Cardiac muscle cell (in vitro differentiated cells and primary cell): Measurements from ENCODE around the gene DRC3. TPM values are rescaled to one million over a fixed set of nuclear protein-coding genes. Genes with fewer than 3 reads are reported as not detected.

ENCODE experiments used
- DNase-seq, 2 donors: peaks; one replicate each; pipeline versions ENCODE4 v3.0.0 to v3.0.0-alpha.2; 2010 to 2017; ENCODE audit warnings: low read depth in 1 of 2, low spot score in 1 of 2
- H3K27ac ChIP-seq: fragments of 200-600 bp; sonication (generic); 2 replicates; pipeline ENCODE4 v1.5.1; 2016
- H3K27me3 ChIP-seq: fragments of 200-600 bp; sonication (generic); 2 replicates; pipeline ENCODE4 v1.6.0; 2016; ENCODE audit warnings: control low read depth
- H3K36me3 ChIP-seq: fragments of 200-600 bp; sonication (generic); 2 replicates; pipeline ENCODE4 v1.5.1; 2016; ENCODE audit warnings: control low read depth
- H3K4me1 ChIP-seq: fragments of 200-600 bp; sonication (generic); 2 replicates; pipeline ENCODE4 v1.8.1; 2017; ENCODE audit warnings: low read depth, mild to moderate bottlenecking, mixed run types
- H3K4me3 ChIP-seq: fragments of 200-600 bp; sonication (generic); 2 replicates; pipeline ENCODE4 v1.5.1; 2016; ENCODE audit warnings: mild to moderate bottlenecking
- H3K9me3 ChIP-seq: fragments of 200-600 bp; sonication (generic); 2 replicates; pipeline ENCODE4 v1.5.1; 2017; ENCODE audit warnings: low read depth, mild to moderate bottlenecking, control low read depth
- polyA plus RNA-seq: library from polyadenylated mRNA; unstranded; fragments of >200 nt; fragmentation: Nextera tagmentation; extraction: Ambion mirVana; gene quantifications from 2 replicates; pipeline ENCODE4 v1.2.1, GENCODE V29; 2016
- total RNA-seq: library from RNA; depleted of rRNA; stranded (reverse); fragments of >200 nt; gene quantifications from 2 replicates; pipeline ENCODE4 v1.2.3, GENCODE V29; 2016
- TF ChIP-seq, protein P1 (sequence below): IDR thresholded peaks from 2 replicates; pipeline ENCODE4 v1.5.1; 2012; ENCODE audit warnings: low read depth, mild to moderate bottlenecking, low read length

DRC3 gene
- total and polyA plus RNA-seq, 2 experiments from 2014 or later: 0.21 to 4.1 TPM

DNA sequence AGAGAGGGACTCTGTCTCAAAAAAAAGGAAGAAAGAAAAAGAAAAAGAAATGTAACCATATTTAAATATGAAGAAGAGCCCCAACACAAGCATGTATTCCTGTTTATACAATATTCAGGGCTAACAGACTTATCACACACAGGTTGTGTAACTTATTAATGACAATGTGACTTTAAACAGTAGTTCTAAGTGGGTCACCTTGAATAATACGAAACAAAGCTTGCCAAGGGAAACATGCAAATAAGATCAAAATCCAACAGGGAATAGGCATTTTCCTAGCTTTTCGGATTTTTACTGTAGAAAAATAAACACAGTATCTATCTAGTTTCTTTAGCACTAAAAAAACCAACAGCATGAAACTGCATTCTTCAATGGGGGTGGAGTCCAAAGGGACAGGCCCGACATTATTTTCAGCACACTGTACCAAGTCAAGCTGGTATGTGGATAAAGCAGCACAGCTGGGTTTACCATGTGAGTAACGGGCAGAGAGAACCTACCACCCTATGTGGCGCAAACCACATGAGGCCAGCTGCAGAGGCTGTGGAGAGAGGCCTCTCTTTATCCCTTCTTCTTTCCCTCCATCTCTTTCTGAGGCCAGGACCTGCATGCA, 45.7 kb upstream of the DRC3 start:
- TF ChIP-seq, protein P1, sequence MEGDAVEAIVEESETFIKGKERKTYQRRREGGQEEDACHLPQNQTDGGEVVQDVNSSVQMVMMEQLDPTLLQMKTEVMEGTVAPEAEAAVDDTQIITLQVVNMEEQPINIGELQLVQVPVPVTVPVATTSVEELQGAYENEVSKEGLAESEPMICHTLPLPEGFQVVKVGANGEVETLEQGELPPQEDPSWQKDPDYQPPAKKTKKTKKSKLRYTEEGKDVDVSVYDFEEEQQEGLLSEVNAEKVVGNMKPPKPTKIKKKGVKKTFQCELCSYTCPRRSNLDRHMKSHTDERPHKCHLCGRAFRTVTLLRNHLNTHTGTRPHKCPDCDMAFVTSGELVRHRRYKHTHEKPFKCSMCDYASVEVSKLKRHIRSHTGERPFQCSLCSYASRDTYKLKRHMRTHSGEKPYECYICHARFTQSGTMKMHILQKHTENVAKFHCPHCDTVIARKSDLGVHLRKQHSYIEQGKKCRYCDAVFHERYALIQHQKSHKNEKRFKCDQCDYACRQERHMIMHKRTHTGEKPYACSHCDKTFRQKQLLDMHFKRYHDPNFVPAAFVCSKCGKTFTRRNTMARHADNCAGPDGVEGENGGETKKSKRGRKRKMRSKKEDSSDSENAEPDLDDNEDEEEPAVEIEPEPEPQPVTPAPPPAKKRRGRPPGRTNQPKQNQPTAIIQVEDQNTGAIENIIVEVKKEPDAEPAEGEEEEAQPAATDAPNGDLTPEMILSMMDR: no peak
- peaks cover 21% of the 10 kb centered on the region for H3K4me1 ChIP-seq
- no peaks in the 10 kb centered on the region for H3K27me3 ChIP-seq
- H3K4me3 ChIP-seq: no peak overlapping the region
- H3K9me3 ChIP-seq: no peaks in the 10 kb centered on the region
- H3K27ac ChIP-seq: no peak overlapping the region
- no peak for DNase-seq
- H3K36me3 ChIP-seq: no peaks in the 10 kb centered on the region

DNA sequence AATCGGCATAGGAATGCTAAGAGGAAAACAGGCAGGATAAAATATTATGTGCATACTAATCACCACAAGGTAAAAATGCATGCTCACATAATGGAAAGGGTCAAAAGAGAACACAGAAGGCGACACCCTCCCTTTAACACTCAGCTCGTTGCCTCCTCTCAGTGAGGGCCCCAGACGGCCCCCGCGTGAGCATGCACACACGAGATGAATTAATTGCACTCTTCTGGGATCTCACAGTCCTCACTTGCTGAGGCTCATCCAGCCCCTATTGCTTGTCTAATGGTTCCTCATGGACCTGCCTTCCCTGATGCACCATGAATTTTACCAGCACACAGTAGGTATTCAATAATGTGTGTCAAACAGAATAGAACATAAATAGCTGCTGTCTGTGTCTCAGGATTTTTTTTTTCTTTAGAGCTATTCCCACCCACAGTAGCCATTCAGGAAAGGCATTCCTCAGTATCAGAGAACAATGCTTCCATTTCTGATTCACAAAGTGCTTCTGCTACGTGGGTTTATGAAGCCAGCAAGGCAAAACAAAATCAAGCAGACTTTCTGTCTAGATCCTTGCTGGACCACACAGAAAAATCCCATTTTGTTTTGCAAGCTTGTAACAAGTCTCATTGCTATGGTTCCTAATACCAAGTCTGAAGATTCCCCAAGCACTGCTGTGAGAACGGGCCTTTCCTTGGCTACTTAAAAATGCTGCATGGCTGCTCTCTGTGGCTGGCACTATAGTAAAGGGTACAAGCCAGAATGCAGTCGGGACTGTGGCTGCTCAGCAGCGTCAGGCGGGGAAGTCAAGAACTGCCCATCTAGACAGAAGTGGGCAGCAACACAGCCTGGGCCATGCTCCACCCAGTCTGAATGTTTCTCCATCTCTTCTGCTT, 44.0 kb upstream of the DRC3 start:
- H3K4me3 ChIP-seq: no peak overlapping the region
- TF ChIP-seq, protein P1: no peak
- H3K27ac ChIP-seq: no peak overlapping the region
- no peaks in the 10 kb centered on the region for H3K9me3 ChIP-seq
- peak in 1 of 2 donors; percentile 18 for DNase-seq
- peaks cover 6% of the 10 kb centered on the region for H3K4me1 ChIP-seq
- H3K27me3 ChIP-seq: no peaks in the 10 kb centered on the region
- no peaks in the 10 kb centered on the region for H3K36me3 ChIP-seq

DNA sequence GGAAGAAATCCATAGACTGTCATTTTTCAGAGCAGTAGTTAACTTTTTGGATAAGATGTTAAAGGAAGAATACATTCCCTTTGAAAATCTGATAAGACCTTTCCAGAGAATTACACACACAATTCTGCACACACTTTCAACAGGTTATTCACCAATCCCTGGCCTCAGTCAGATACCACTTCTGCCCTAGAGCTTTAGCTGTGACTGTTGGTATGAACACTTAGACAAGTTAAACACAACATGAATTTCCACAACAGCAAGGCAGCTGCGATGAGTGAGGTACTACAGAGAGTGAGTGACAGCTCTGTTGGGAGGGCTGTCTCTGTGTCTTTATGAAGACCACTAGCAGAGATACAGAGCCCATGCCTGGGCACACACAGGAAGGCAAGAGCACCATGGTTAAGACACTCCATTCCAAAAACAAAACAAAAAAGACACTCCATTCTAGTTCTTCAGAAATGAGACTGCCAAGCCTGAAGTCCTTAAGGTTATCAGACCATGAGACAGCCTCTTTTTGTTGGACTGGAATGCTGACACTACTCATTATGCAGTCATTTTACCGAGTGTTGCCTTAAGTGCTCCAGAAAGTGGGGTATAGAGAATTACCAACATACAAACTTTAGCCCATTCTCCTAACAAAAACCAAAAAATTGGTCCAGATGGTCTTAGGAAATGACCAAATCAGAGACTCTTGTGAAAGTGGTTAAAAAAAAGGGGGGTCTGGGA, 42.8 kb upstream of the DRC3 start:
- DNase-seq: no peak
- Histone ChIP-seq H3K27ac (peak overlapping the region; percentile 1), H3K9me3 (no peaks in the 10 kb centered on the region), H3K27me3 (no peaks in the 10 kb centered on the region), H3K36me3 (no peaks in the 10 kb centered on the region), H3K4me1 (peaks cover 6% of the 10 kb centered on the region), H3K4me3 (no peak overlapping the region)
- TF ChIP-seq, protein P1: no peak

DNA sequence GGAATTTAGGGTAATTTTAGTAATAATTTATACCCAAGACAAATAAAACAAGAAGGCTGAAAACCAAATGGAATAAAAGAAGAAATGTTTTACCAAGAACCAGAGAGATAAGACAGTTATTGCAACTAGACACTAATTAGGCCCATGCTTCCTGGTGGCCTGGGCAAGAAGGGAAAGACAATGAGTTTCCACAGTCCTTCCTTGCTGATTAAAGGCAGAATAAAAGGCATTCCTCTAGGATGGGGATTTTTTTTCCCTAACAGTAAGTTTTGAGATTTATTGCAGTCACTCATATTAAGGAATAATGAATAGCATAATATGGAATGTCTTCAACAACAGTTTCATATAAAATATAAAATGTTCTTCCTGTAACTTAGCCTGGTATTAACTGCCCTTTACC, 42.0 kb upstream of the DRC3 start:
- H3K9me3 ChIP-seq: no peaks in the 10 kb centered on the region
- TF ChIP-seq, protein P1: no peak
- H3K36me3 ChIP-seq: no peaks in the 10 kb centered on the region
- H3K27me3 ChIP-seq: no peaks in the 10 kb centered on the region
- no peak overlapping the region for H3K4me3 ChIP-seq
- H3K4me1 ChIP-seq: peaks cover 6% of the 10 kb centered on the region
- no peak overlapping the region for H3K27ac ChIP-seq
- no peak for DNase-seq

DNA sequence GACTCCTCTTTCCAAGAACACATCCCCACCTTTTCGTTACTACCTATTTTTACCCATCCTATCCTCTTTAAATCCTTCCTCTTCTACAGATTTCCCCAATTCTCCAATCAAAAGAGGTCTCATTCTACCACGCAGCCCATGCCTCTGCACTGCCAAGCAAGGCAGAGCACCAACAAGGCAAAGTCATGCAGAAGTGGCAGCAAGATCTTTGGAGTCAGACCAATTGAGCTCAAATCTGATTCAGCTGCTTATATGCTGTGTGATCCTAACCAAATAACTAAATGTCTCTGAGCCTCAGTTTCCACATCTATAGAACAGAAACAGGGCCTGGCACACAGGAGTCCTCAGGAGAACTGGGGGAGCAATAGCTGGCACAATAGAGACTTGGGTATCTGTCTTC, 41.5 kb upstream of the DRC3 start:
- H3K9me3 ChIP-seq: no peaks in the 10 kb centered on the region
- no peak overlapping the region for H3K27ac ChIP-seq
- TF ChIP-seq, protein P1: no peak
- no peak overlapping the region for H3K4me3 ChIP-seq
- DNase-seq: no peak
- H3K36me3 ChIP-seq: no peaks in the 10 kb centered on the region
- peaks cover 8% of the 10 kb centered on the region for H3K4me1 ChIP-seq
- H3K27me3 ChIP-seq: no peaks in the 10 kb centered on the region
